HG03575 (cell line): Measurements from ENCODE around the gene SLC15A2.

ENCODE experiments used
- ATAC-seq: cut with Tn5 transposase; IDR thresholded peaks from one replicate; pipeline ENCODE4 v1.9.1; 2021; ENCODE audit not compliant: unreplicated experiment, insufficient number of reproducible peaks, low FRiP score; ENCODE audit errors: extremely low read depth

SLC15A2 gene

GRCh38 chr3:121975702-121976302 is 81.6 kb downstream of the SLC15A2 start:
- ATAC-seq: no peak

- ATAC-seq: no peak
These were observed 82.5 kb downstream of the SLC15A2 start for GRCh38 chr3:121976727-121977126.

DNA sequence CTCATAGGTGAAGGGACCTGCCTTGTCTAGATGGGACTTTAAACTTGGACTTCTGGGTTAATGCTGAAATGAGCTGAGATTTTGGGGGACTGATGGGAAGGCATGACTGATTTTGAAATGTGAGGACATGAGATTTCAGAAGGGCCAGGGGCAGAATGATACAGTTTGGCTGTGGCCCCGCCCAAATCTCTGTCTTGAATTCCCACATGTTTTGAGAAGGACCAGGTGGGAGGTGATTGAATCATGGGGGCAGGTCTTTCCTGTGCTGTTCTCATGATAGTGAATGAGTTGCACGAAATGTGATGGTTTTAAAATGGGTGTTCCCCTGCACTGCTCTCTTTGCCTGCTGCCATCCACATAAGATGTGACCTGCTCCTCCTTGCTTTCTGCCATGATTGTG is 85.0 kb downstream of the SLC15A2 start:
- ATAC-seq: no peak

- ATAC-seq: no peak
These were observed 85.7 kb downstream of the SLC15A2 start for GRCh38 chr3:121979734-121980449.

- no peak for ATAC-seq
These were observed 86.2 kb downstream of the SLC15A2 start for GRCh38 chr3:121980450-121980796.

- ATAC-seq: no peak
These were observed 87.3 kb downstream of the SLC15A2 start for GRCh38 chr3:121981473-121981872.

DNA sequence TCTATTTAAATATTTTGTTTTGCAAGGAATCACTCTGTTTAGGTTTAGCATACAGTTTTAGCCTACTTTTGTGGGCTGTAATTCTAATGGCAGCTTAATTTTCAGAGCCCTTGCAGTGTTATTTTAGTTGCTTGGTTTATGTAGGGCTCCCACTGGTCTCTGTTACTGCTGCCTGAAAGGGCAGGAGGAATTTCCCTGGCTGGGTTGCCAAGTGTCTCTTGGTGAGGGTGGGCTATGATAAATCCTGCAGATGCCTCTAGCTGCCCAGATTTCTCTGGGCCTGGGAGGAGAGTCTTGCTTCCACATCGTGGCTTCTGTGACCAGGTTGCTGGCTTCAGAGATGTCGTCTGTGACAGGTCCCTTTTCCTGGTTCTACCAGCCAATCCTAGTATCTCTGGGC is 91.6 kb downstream of the SLC15A2 start:
- ATAC-seq: no peak

GRCh38 chr3:121988146-121988545 is 93.9 kb downstream of the SLC15A2 start:
- ATAC-seq: no peak

- no peak for ATAC-seq
These were observed 95.7 kb downstream of the SLC15A2 start for GRCh38 chr3:121989943-121990342.

DNA sequence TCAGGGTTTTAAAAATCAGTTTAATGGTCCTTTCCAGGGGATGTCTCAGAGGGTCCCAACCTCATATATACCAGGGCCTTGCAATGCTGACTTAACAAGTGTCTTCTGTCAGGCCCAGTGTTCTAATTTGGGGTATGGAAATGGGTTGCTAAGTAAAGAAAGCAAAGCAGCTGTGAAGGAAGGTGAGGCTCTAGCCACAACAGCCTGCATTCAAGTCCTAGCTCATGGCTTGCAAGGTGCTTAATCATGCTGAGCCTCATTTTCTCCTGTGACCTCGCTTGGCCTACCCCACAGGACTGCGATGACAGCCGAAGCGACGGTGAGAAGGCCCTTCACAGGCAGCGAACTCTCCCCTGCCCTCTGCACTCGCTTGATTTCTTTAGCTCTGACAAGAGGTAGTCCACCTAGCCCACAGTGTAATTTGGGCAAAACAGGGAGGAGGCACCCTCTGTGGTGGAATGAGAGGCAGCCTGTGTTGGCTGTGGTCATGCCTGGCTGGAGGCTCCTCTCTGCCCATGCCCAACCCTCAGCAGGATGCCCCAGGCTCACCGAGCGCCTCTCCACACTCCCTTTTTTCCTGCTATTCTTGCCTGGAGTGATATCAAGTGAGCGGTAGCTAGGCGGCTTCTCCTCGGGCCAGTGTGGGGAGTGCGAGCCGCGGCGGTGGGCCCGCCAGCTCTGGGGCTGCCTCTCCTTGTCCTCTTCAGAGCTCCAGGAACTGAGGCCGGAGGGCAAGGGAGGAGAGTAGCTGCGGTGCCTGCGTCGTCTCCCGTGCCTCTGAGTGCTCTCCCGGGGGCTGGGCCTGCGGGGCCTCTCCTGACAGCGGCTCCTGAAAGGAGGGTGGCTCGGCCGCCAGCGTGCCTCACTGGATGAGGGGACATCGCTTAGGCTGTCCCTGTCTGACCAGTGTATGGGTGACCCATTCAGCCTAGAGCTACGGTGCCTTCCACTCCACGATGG is 98.7 kb downstream of the SLC15A2 start:
- ATAC-seq: peak; percentile 60
